Right lobe of liver (tissue), 6 donors: ENCODE measurements around the gene MREG. TPM values are rescaled to one million over a fixed set of nuclear protein-coding genes. Genes with fewer than 3 reads are reported as not detected.

Source experiments
- ATAC-seq, 4 donors: fragments of 200-7000 bp; cut with Tn5 transposase; one replicate each; pipeline ENCODE4 v1.9.1; 2020; ENCODE audit warnings: mild to moderate bottlenecking in 4 of 4, moderate library complexity in 4 of 4
- DNase-seq, 3 donors: peaks; one replicate each; pipeline ENCODE4 v3.0.0-alpha.2; 2020
- H3K27ac ChIP-seq, 3 donors: fragments of 200-600 bp; one replicate each; pipeline ENCODE4 v1.8.0; 2022
- H3K27me3 ChIP-seq, 2 donors: fragments of 200-600 bp; one replicate each; pipeline ENCODE4 v1.8.0; 2022
- H3K36me3 ChIP-seq, 4 donors: fragments of 200-600 bp; sonication (generic) in 1 of 4; one replicate each; pipeline versions ENCODE4 v1.5.1 to v1.8.0; 2017 to 2022; ENCODE audit warnings: control low read depth in 1 of 4
- H3K4me1 ChIP-seq, 4 donors: fragments of 200-600 bp; sonication (generic) in 1 of 4; one replicate each; pipeline versions ENCODE4 v1.5.1 to v1.8.0; 2017 to 2022; ENCODE audit warnings: control low read depth in 1 of 4
- H3K4me3 ChIP-seq, 3 donors: fragments of 200-600 bp; one replicate each; pipeline ENCODE4 v1.8.0; 2022
- H3K9me3 ChIP-seq, 4 donors: fragments of 200-600 bp; sonication (generic) in 1 of 4; one replicate each; pipeline versions ENCODE4 v1.5.1 to v1.8.0; 2017 to 2022; ENCODE audit warnings: control low read depth in 1 of 4
- CTCF ChIP-seq, 4 donors: fragments of 200-600 bp in 3 of 4; fragments of 450-650 bp in 1 of 4; IDR thresholded peaks; one replicate each; pipeline versions ENCODE4 v1.5.1 to v1.8.0; 2016 to 2022; ENCODE audit warnings: antibody characterized with exemption in 4 of 4, mild to moderate bottlenecking in 2 of 4
- POLR2A ChIP-seq: fragments of 450-650 bp; IDR thresholded peaks from one replicate; pipeline ENCODE4 v1.6.1; 2017; ENCODE audit warnings: antibody characterized with exemption, mild to moderate bottlenecking
- WGBS: methylation state at CpG from one replicate; pipeline ENCODE4 v1.1.6; 2018; ENCODE audit warnings: low coverage, low lambda C conversion rate; ENCODE audit not compliant: insufficient coverage; ENCODE audit errors: missing lambda C conversion rate; 5-methylcytosine and 5-hydroxymethylcytosine counted together
- intact Hi-C, 2 donors: fragments of 100-400 bp; cut with DNase I; formaldehyde crosslinking; loops; one replicate each; pipeline versions ENCODE4 v1.11.2 to v1.14.1; 2022
- total RNA-seq, 6 experiments: library from RNA; depleted of rRNA in 2 of 6; stranded (reverse); fragments of >200 nt in 2 of 6; fragmentation: NEBNext Ultra II Directional in 3 of 6; extraction: Animal tissue kit (Norgen Biotek cat#: 25700) in 3 of 6; gene quantifications; one replicate each; pipeline versions ENCODE4 v1.1.0 to v1.2.4, GENCODE V29; 2016 to 2023
- donor health status: DM: no; HTN: yes; CAD: no.
- donor health status: DM: no; HTN: no; CAD: no.
- donor health status: DM: no; HTN: no; CAD: no.
- donor health status: DM: no; HTN: yes; CAD: no.
- donor health status: DM: no; HTN: yes; CAD: no.

Gene MREG
- total RNA-seq, 6 experiments from 2014 or later, result 2.0 to 9.6 (median 5.0) TPM

GRCh38 chr2:216029416-216030129 lies 16.2 kb upstream of the MREG start:
- Histone ChIP-seq H3K4me3 (no peak overlapping the region), H3K36me3 (peaks cover 0 to 44% (median 12%) of the 10 kb centered on the region in 4 donors), H3K9me3 (no peaks in the 10 kb centered on the region), H3K27me3 (no peaks in the 10 kb centered on the region), H3K27ac (no peak overlapping the region), H3K4me1 (no peaks in the 10 kb centered on the region)
- 87% methylated on average over 6 of the region's 7 CpGs for WGBS
- intact Hi-C loops, result no loop called here
- TF ChIP-seq POLR2A, result no peak
- no peak for TF ChIP-seq CTCF (IDR thresholded peaks at IDR 0.05)
- DNase-seq (no peak), ATAC-seq (no peak)

- TF ChIP-seq CTCF (IDR thresholded peaks at IDR 0.05) (no peak), POLR2A (no peak)
- Histone ChIP-seq H3K36me3 (peaks cover 0 to 15% (median 5%) of the 10 kb centered on the region in 4 donors), H3K4me3 (no peak overlapping the region), H3K27ac (no peak overlapping the region), H3K9me3 (no peaks in the 10 kb centered on the region), H3K4me1 (no peaks in the 10 kb centered on the region), H3K27me3 (no peaks in the 10 kb centered on the region)
- no peak for ATAC-seq
- intact Hi-C loops, result no loop called here
- 100% methylated on average over 7 of the region's 7 CpGs for WGBS
- DNase-seq, result no peak
Observed at GRCh38 chr2:216024779-216025336, 11.5 kb upstream of the MREG start.

GRCh38 chr2:216023055-216023648 lies 9.8 kb upstream of the MREG start:
- ATAC-seq (peak; percentile 66 to 80 (median 66)), DNase-seq (no peak)
- Histone ChIP-seq H3K36me3 (no peaks in the 10 kb centered on the region), H3K4me3 (no peak overlapping the region), H3K9me3 (no peaks in the 10 kb centered on the region), H3K4me1 (no peaks in the 10 kb centered on the region), H3K27ac (no peak overlapping the region), H3K27me3 (no peaks in the 10 kb centered on the region)
- no peak for TF ChIP-seq POLR2A
- peak; percentile 45 to 61 (median 52) for TF ChIP-seq CTCF (IDR thresholded peaks at IDR 0.05)
- intact Hi-C loops, result no loop called here
- WGBS, result 38% methylated on average over 3 of the region's 3 CpGs

- no peak for DNase-seq
- no peaks in the 10 kb centered on the region for H3K27me3 ChIP-seq
- H3K27ac ChIP-seq, result no peak overlapping the region
- no peaks in the 10 kb centered on the region for H3K9me3 ChIP-seq
- H3K4me1 ChIP-seq, result no peaks in the 10 kb centered on the region
- no peak for TF ChIP-seq POLR2A
- TF ChIP-seq CTCF (IDR thresholded peaks at IDR 0.05), result no peak
- ATAC-seq, result peak in 1 of 4 donors; percentile 31
- intact Hi-C loops, result no loop called here
- H3K36me3 ChIP-seq, result no peaks in the 10 kb centered on the region
- H3K4me3 ChIP-seq, result no peak overlapping the region
- WGBS, result 76% methylated on average over 7 of the region's 7 CpGs
Observed at GRCh38 chr2:216021768-216022565, 8.6 kb upstream of the MREG start.
